Measurements from ENCODE around the gene MYH10.
A peak's percentile ranks its signal among the peaks of the same experiment; 100 is the strongest.

Gene MYH10

GRCh38 chr17:8465759-8466158, 164.8 kb downstream of the MYH10 start:
- H3K4ac ChIP-seq (ENCODE audit: low read length): no peak overlapping the region
- H3K23ac ChIP-seq (ENCODE audit: low read depth, low read length, poor library complexity): peak overlapping the region; percentile 87
- H3K27ac ChIP-seq (replicated peaks; ENCODE audit: low read length): no peak overlapping the region
- no peak overlapping the region for H2BK5ac ChIP-seq (ENCODE audit: low read length)
- H3K18ac ChIP-seq (ENCODE audit: low read length): peak overlapping the region; percentile 69
- no peak overlapping the region for H2AK5ac ChIP-seq (ENCODE audit: low read depth, low read length)
- H3K79me1 ChIP-seq (ENCODE audit: low read depth, low read length): no peaks in the 10 kb centered on the region
- no peaks in the 10 kb centered on the region for H3K4me1 ChIP-seq (ENCODE audit: control insufficient read depth in 2 of 2, insufficient read depth in 1 of 2, low read depth in 1 of 2, low read length in 2 of 2)
- peaks cover 18 to 84% of the 10 kb centered on the region in 2 donors for H3K36me3 ChIP-seq (replicated peaks in 1 of 2; ENCODE audit: control insufficient read depth in 2 of 2, insufficient read depth in 2 of 2, low read length in 2 of 2)
- no peak overlapping the region for H3K4me3 ChIP-seq (ENCODE audit: low read length in 2 of 2)
- peaks cover 0 to 2% of the 10 kb centered on the region in 2 donors for H3K9me3 ChIP-seq (replicated peaks in 1 of 2; ENCODE audit: control insufficient read depth in 2 of 2, insufficient read depth in 1 of 2, low read depth in 1 of 2, low read length in 2 of 2)
- H3K27me3 ChIP-seq (ENCODE audit: control insufficient read depth in 3 of 3, insufficient read depth in 3 of 3, low read depth in 1 of 3, low read length in 3 of 3): no peaks in the 10 kb centered on the region
- WGBS, 2 donors (ENCODE audit: extremely low coverage in 2 of 2, insufficient read length in 2 of 2, insufficient replicate concordance in 1 of 2): no CpG with 5 or more reads among the region's 12 CpGs
- DNase-seq (ENCODE audit: low spot score): no peak
- no peak overlapping the region for H4K8ac ChIP-seq (ENCODE audit: low read depth, low read length)
- H3K9ac ChIP-seq (ENCODE audit: low read depth, low read length, poor library complexity): no peak overlapping the region
- H2BK120ac ChIP-seq (ENCODE audit: low read depth, low read length): no peak overlapping the region
- no peak overlapping the region for H3K4me2 ChIP-seq (ENCODE audit: insufficient read depth, low read length, poor library complexity, severe bottlenecking)
- H2BK15ac ChIP-seq (ENCODE audit: low read length): no peak overlapping the region
- no peak overlapping the region for H2BK12ac ChIP-seq (ENCODE audit: low read length)
- no peak overlapping the region for H2AFZ ChIP-seq (ENCODE audit: low read length)
- peak overlapping the region; percentile 94 for H3K14ac ChIP-seq (ENCODE audit: low read length)
- no peak overlapping the region for H4K91ac ChIP-seq (ENCODE audit: low read depth, low read length, poor library complexity)

- Histone ChIP-seq H3K4ac (ENCODE audit: low read length) (no peak overlapping the region), H3K9ac (ENCODE audit: low read depth, low read length, poor library complexity) (no peak overlapping the region), H3K4me3 (ENCODE audit: low read length in 2 of 2) (no peak overlapping the region), H2AFZ (ENCODE audit: low read length) (no peak overlapping the region), H4K91ac (ENCODE audit: low read depth, low read length, poor library complexity) (no peak overlapping the region), H2BK15ac (ENCODE audit: low read length) (no peak overlapping the region), H3K79me1 (ENCODE audit: low read depth, low read length) (no peaks in the 10 kb centered on the region), H3K4me1 (ENCODE audit: control insufficient read depth in 2 of 2, insufficient read depth in 1 of 2, low read depth in 1 of 2, low read length in 2 of 2) (no peaks in the 10 kb centered on the region), H3K4me2 (ENCODE audit: insufficient read depth, low read length, poor library complexity, severe bottlenecking) (no peak overlapping the region), H3K23ac (ENCODE audit: low read depth, low read length, poor library complexity) (no peak overlapping the region), H3K27ac (replicated peaks; ENCODE audit: low read length) (no peak overlapping the region), H3K14ac (ENCODE audit: low read length) (no peak overlapping the region), H2BK120ac (ENCODE audit: low read depth, low read length) (no peak overlapping the region), H3K36me3 (replicated peaks in 1 of 2; ENCODE audit: control insufficient read depth in 2 of 2, insufficient read depth in 2 of 2, low read length in 2 of 2) (peaks cover 18 to 84% of the 10 kb centered on the region in 2 donors), H3K18ac (ENCODE audit: low read length) (no peak overlapping the region), H4K8ac (ENCODE audit: low read depth, low read length) (no peak overlapping the region), H2AK5ac (ENCODE audit: low read depth, low read length) (no peak overlapping the region), H2BK5ac (ENCODE audit: low read length) (no peak overlapping the region), H3K9me3 (replicated peaks in 1 of 2; ENCODE audit: control insufficient read depth in 2 of 2, insufficient read depth in 1 of 2, low read depth in 1 of 2, low read length in 2 of 2) (no peaks in the 10 kb centered on the region), H2BK12ac (ENCODE audit: low read length) (no peak overlapping the region), H3K27me3 (ENCODE audit: control insufficient read depth in 3 of 3, insufficient read depth in 3 of 3, low read depth in 1 of 3, low read length in 3 of 3) (no peaks in the 10 kb centered on the region)
- no peak for DNase-seq (ENCODE audit: low spot score)
- WGBS, 2 donors (ENCODE audit: extremely low coverage in 2 of 2, insufficient read length in 2 of 2, insufficient replicate concordance in 1 of 2): no CpG with 5 or more reads among the region's 8 CpGs
These were observed 165.2 kb downstream of the MYH10 start for GRCh38 chr17:8465356-8465755.

GRCh38 chr17:8464941-8465340, 165.6 kb downstream of the MYH10 start:
- no peak overlapping the region for H2AFZ ChIP-seq (ENCODE audit: low read length)
- no peaks in the 10 kb centered on the region for H3K27me3 ChIP-seq (ENCODE audit: control insufficient read depth in 3 of 3, insufficient read depth in 3 of 3, low read depth in 1 of 3, low read length in 3 of 3)
- no peak overlapping the region for H4K8ac ChIP-seq (ENCODE audit: low read depth, low read length)
- no peak overlapping the region for H3K9ac ChIP-seq (ENCODE audit: low read depth, low read length, poor library complexity)
- no peak overlapping the region for H2BK15ac ChIP-seq (ENCODE audit: low read length)
- H3K36me3 ChIP-seq (replicated peaks in 1 of 2; ENCODE audit: control insufficient read depth in 2 of 2, insufficient read depth in 2 of 2, low read length in 2 of 2): peaks cover 21 to 84% of the 10 kb centered on the region in 2 donors
- no peak overlapping the region for H3K18ac ChIP-seq (ENCODE audit: low read length)
- no peak overlapping the region for H2BK12ac ChIP-seq (ENCODE audit: low read length)
- no peak for DNase-seq (ENCODE audit: low spot score)
- H3K4ac ChIP-seq (ENCODE audit: low read length): no peak overlapping the region
- H3K79me1 ChIP-seq (ENCODE audit: low read depth, low read length): no peaks in the 10 kb centered on the region
- no peak overlapping the region for H3K27ac ChIP-seq (replicated peaks; ENCODE audit: low read length)
- H2BK120ac ChIP-seq (ENCODE audit: low read depth, low read length): no peak overlapping the region
- WGBS, 2 donors (ENCODE audit: extremely low coverage in 2 of 2, insufficient read length in 2 of 2, insufficient replicate concordance in 1 of 2): no CpG with 5 or more reads among the region's 4 CpGs
- no peaks in the 10 kb centered on the region for H3K4me1 ChIP-seq (ENCODE audit: control insufficient read depth in 2 of 2, insufficient read depth in 1 of 2, low read depth in 1 of 2, low read length in 2 of 2)
- no peak overlapping the region for H3K4me2 ChIP-seq (ENCODE audit: insufficient read depth, low read length, poor library complexity, severe bottlenecking)
- no peak overlapping the region for H2BK5ac ChIP-seq (ENCODE audit: low read length)
- H3K9me3 ChIP-seq (replicated peaks in 1 of 2; ENCODE audit: control insufficient read depth in 2 of 2, insufficient read depth in 1 of 2, low read depth in 1 of 2, low read length in 2 of 2): no peaks in the 10 kb centered on the region
- no peak overlapping the region for H3K4me3 ChIP-seq (ENCODE audit: low read length in 2 of 2)
- no peak overlapping the region for H3K23ac ChIP-seq (ENCODE audit: low read depth, low read length, poor library complexity)
- no peak overlapping the region for H4K91ac ChIP-seq (ENCODE audit: low read depth, low read length, poor library complexity)
- H3K14ac ChIP-seq (ENCODE audit: low read length): no peak overlapping the region
- no peak overlapping the region for H2AK5ac ChIP-seq (ENCODE audit: low read depth, low read length)

- H3K9me3 ChIP-seq (replicated peaks in 1 of 2; ENCODE audit: control insufficient read depth in 2 of 2, insufficient read depth in 1 of 2, low read depth in 1 of 2, low read length in 2 of 2): no peaks in the 10 kb centered on the region
These were observed 167.4 kb downstream of the MYH10 start for GRCh38 chr17:8463099-8463498.

More at GRCh38 chr17:8463099-8463498, 167.4 kb downstream of the MYH10 start:
- Histone ChIP-seq H3K14ac (ENCODE audit: low read length) (no peak overlapping the region), H3K27me3 (ENCODE audit: control insufficient read depth in 3 of 3, insufficient read depth in 3 of 3, low read depth in 1 of 3, low read length in 3 of 3) (no peaks in the 10 kb centered on the region), H2BK15ac (ENCODE audit: low read length) (no peak overlapping the region), H2BK12ac (ENCODE audit: low read length) (no peak overlapping the region), H4K91ac (ENCODE audit: low read depth, low read length, poor library complexity) (no peak overlapping the region), H3K36me3 (replicated peaks in 1 of 2; ENCODE audit: control insufficient read depth in 2 of 2, insufficient read depth in 2 of 2, low read length in 2 of 2) (peaks cover 21 to 91% of the 10 kb centered on the region in 2 donors), H3K23ac (ENCODE audit: low read depth, low read length, poor library complexity) (no peak overlapping the region), H3K18ac (ENCODE audit: low read length) (no peak overlapping the region), H4K8ac (ENCODE audit: low read depth, low read length) (no peak overlapping the region), H3K4me2 (ENCODE audit: insufficient read depth, low read length, poor library complexity, severe bottlenecking) (no peak overlapping the region), H3K4me1 (ENCODE audit: control insufficient read depth in 2 of 2, insufficient read depth in 1 of 2, low read depth in 1 of 2, low read length in 2 of 2) (no peaks in the 10 kb centered on the region), H2BK5ac (ENCODE audit: low read length) (no peak overlapping the region), H2BK120ac (ENCODE audit: low read depth, low read length) (no peak overlapping the region), H3K27ac (replicated peaks; ENCODE audit: low read length) (no peak overlapping the region), H3K4me3 (ENCODE audit: low read length in 2 of 2) (no peak overlapping the region), H3K9ac (ENCODE audit: low read depth, low read length, poor library complexity) (no peak overlapping the region), H2AK5ac (ENCODE audit: low read depth, low read length) (no peak overlapping the region), H3K4ac (ENCODE audit: low read length) (no peak overlapping the region), H3K79me1 (ENCODE audit: low read depth, low read length) (no peaks in the 10 kb centered on the region), H2AFZ (ENCODE audit: low read length) (no peak overlapping the region)
- no peak for DNase-seq (ENCODE audit: low spot score)
- whole genome bisulfite sequencing, 2 donors (ENCODE audit: extremely low coverage in 2 of 2, insufficient read length in 2 of 2, insufficient replicate concordance in 1 of 2): no CpG with 5 or more reads among the region's 5 CpGs
